CMK (cell line): ENCODE results near the gene KCTD4.
"Not testable (repeated sequence)": the region's sequence is repeated elsewhere in the genome, so short reads cannot be mapped to it uniquely, and the experiment has no call there.

Experiments
- DNase-seq: peaks from one replicate; pipeline ENCODE4 v3.0.0-alpha.2; 2010; ENCODE audit warnings: low read depth

The KCTD4 gene

GRCh38 chr13:45200701-45201232, at the start of gene KCTD4:
KCTD4 (minus strand) TSS chr13:45201045; CDS start chr13:45194567, 6,478 bp downstream.
- DNase-seq: no peak

GRCh38 chr13:45249662-45250061, 48.8 kb upstream of the KCTD4 start:
- no peak for DNase-seq

- not testable (repeated sequence) for DNase-seq
Observed at GRCh38 chr13:45244736-45245135, 43.9 kb upstream of the KCTD4 start.

- DNase-seq: no peak
Observed at GRCh38 chr13:45243077-45243476, 42.2 kb upstream of the KCTD4 start.

- no peak for DNase-seq
Observed at GRCh38 chr13:45242524-45242923, 41.7 kb upstream of the KCTD4 start.

- DNase-seq: no peak
Observed at GRCh38 chr13:45242070-45242469, 41.2 kb upstream of the KCTD4 start.

GRCh38 chr13:45240143-45240542, 39.3 kb upstream of the KCTD4 start:
- DNase-seq: no peak

- no peak for DNase-seq
Observed at GRCh38 chr13:45238945-45239795, 38.3 kb upstream of the KCTD4 start.

- no peak for DNase-seq
Observed at GRCh38 chr13:45232591-45232990, 31.7 kb upstream of the KCTD4 start.

GRCh38 chr13:45231722-45232121, 30.9 kb upstream of the KCTD4 start:
- no peak for DNase-seq

GRCh38 chr13:45231305-45231704, 30.5 kb upstream of the KCTD4 start:
- no peak for DNase-seq

GRCh38 chr13:45229172-45229571, 28.3 kb upstream of the KCTD4 start:
- DNase-seq: no peak

- DNase-seq: no peak
Observed at GRCh38 chr13:45228002-45228401, 27.2 kb upstream of the KCTD4 start.

- no peak for DNase-seq
Observed at GRCh38 chr13:45226024-45226423, 25.2 kb upstream of the KCTD4 start.

GRCh38 chr13:45225370-45225769, 24.5 kb upstream of the KCTD4 start:
- no peak for DNase-seq

- no peak for DNase-seq
Observed at GRCh38 chr13:45224176-45224575, 23.3 kb upstream of the KCTD4 start.

- DNase-seq: no peak
Observed at GRCh38 chr13:45222919-45223318, 22.1 kb upstream of the KCTD4 start.

GRCh38 chr13:45222516-45222915, 21.7 kb upstream of the KCTD4 start:
- no peak for DNase-seq

GRCh38 chr13:45220403-45220802, 19.6 kb upstream of the KCTD4 start:
- no peak for DNase-seq

GRCh38 chr13:45219938-45220375, 19.1 kb upstream of the KCTD4 start:
- DNase-seq: no peak

- no peak for DNase-seq
Observed at GRCh38 chr13:45219123-45219891, 18.5 kb upstream of the KCTD4 start.

GRCh38 chr13:45218689-45219088, 17.8 kb upstream of the KCTD4 start:
- DNase-seq: no peak

GRCh38 chr13:45216193-45216592, 15.3 kb upstream of the KCTD4 start:
- DNase-seq: no peak
